GM12878 (cell line): ENCODE results near the gene BEAN1. TPM values are rescaled to one million over a fixed set of nuclear protein-coding genes. Genes with fewer than 3 reads are reported as not detected.

Experiments
- ATF7 ChIP-seq: fragments of 450-650 bp; IDR thresholded peaks from 2 replicates; pipeline ENCODE4 v1.6.1; 2016; ENCODE audit warnings: low read depth, mild to moderate bottlenecking
- CEBPB ChIP-seq, 2 experiments: fragments of 150-350 bp in 1 of 2; IDR thresholded peaks; 2 replicates each; pipeline ENCODE4 v1.6.1; 2012 to 2014; ENCODE audit warnings: low read depth in 2 of 2, low read length in 2 of 2, borderline replicate concordance in 1 of 2, inconsistent platforms in 1 of 2
- CREM ChIP-seq: IDR thresholded peaks from 2 replicates; pipeline ENCODE4 v1.6.1; 2014; ENCODE audit warnings: antibody characterized with exemption, low read depth
- EZH2 ChIP-seq: IDR thresholded peaks from 2 replicates; pipeline ENCODE4 v1.6.1; 2012; ENCODE audit warnings: low read depth, mild to moderate bottlenecking, control low read depth, inconsistent platforms, low read length, borderline replicate concordance; ENCODE audit not compliant: control insufficient read depth
- FOS ChIP-seq: IDR thresholded peaks from 3 replicates; pipeline ENCODE4 v1.6.1; 2011; ENCODE audit warnings: borderline replicate concordance; ENCODE audit not compliant: insufficient read length; ENCODE audit errors: extremely low read depth
- FOXK2 ChIP-seq: fragments of 450-650 bp; IDR thresholded peaks from 2 replicates; pipeline ENCODE4 v1.6.1; 2017; ENCODE audit warnings: mild to moderate bottlenecking, moderate library complexity
- FOXM1 ChIP-seq: IDR thresholded peaks from 2 replicates; pipeline ENCODE4 v1.6.1; 2012; ENCODE audit warnings: low read depth, mild to moderate bottlenecking, inconsistent platforms, low read length, moderate library complexity
- GABPA ChIP-seq: IDR thresholded peaks from 2 replicates; pipeline ENCODE4 v1.6.1; 2014; ENCODE audit warnings: antibody characterized with exemption, low read depth, mild to moderate bottlenecking, inconsistent platforms
- GATAD2B ChIP-seq: fragments of 450-650 bp; conservative IDR thresholded peaks from 2 replicates; pipeline ENCODE4 v1.6.1; 2017; ENCODE audit warnings: low read depth, mild to moderate bottlenecking, moderate library complexity
- IKZF2 ChIP-seq, 2 experiments: fragments of 450-650 bp; IDR thresholded peaks; 2 replicates each; pipeline ENCODE4 v1.6.1; 2017; ENCODE audit warnings: mild to moderate bottlenecking in 2 of 2, moderate library complexity in 2 of 2
- JUNB ChIP-seq: IDR thresholded peaks from 2 replicates; pipeline ENCODE4 v1.6.1; 2016; ENCODE audit warnings: antibody characterized with exemption, mild to moderate bottlenecking
- NFIC ChIP-seq: IDR thresholded peaks from 2 replicates; pipeline ENCODE4 v1.6.1; 2012; ENCODE audit warnings: low read depth, mild to moderate bottlenecking, inconsistent platforms, low read length, moderate library complexity
- NR2C1 ChIP-seq: fragments of 450-650 bp; IDR thresholded peaks from 2 replicates; pipeline ENCODE4 v1.6.1; 2017; ENCODE audit warnings: antibody characterized with exemption, mild to moderate bottlenecking, moderate library complexity
- STAT3 ChIP-seq: IDR thresholded peaks from 2 replicates; pipeline ENCODE4 v1.6.1; 2011; ENCODE audit warnings: low read depth, low read length, improper control_type of control experiment
- TCF3 ChIP-seq: IDR thresholded peaks from 2 replicates; pipeline ENCODE4 v1.6.1; 2012; ENCODE audit warnings: low read depth, mild to moderate bottlenecking, low read length, borderline replicate concordance; ENCODE audit not compliant: insufficient read depth
- ZNF24 ChIP-seq: fragments of 450-650 bp; IDR thresholded peaks from 2 replicates; pipeline ENCODE4 v1.6.1; 2017; ENCODE audit warnings: antibody characterized with exemption, mild to moderate bottlenecking
- ZNF384 ChIP-seq: IDR thresholded peaks from 2 replicates; pipeline ENCODE4 v1.6.1; 2012; ENCODE audit warnings: low read depth, mild to moderate bottlenecking, low read length, improper control_type of control experiment, borderline replicate concordance
- polyA plus RNA-seq, 11 experiments: library from polyadenylated mRNA; depleted of rRNA in 4 of 11; unstranded in 6 of 11; stranded (reverse) in 5 of 11; fragments of >200 nt; fragmentation: Nextera tagmentation in 4 of 11; fragmentation: Illumina TruSeq in 1 of 11; extraction: Ambion mirVana in 4 of 11; extraction: Trizol in 1 of 11; gene quantifications; 1 replicate in 1 of 11; 2 replicates in 10 of 11; pipeline versions ENCODE4 v1.2.1 to v1.2.3, GENCODE V29; 2011 to 2016; ENCODE audit warnings: inconsistent platforms in 2 of 11, missing spikeins in 2 of 11, low read depth in 1 of 11
- total RNA-seq, 4 experiments: library from RNA; depleted of rRNA in 3 of 4; stranded (reverse); fragments of >200 nt in 3 of 4; fragmentation: Illumina TruSeq in 1 of 4; extraction: Trizol in 1 of 4; gene quantifications; 2 replicates each; pipeline versions ENCODE4 v1.2.1 to v1.2.3, GENCODE V29; 2013 to 2021
- TF ChIP-seq, protein P1 (sequence below): fragments of 450-650 bp; formaldehyde crosslinking; IDR thresholded peaks from 2 replicates; pipeline ENCODE4 v1.4.0; 2020; ENCODE audit warnings: mild to moderate bottlenecking, moderate library complexity
- TF ChIP-seq, protein P2 (sequence below): IDR thresholded peaks from 2 replicates; pipeline ENCODE4 v1.6.1; 2012; ENCODE audit warnings: low read depth, low read length, improper control_type of control experiment
- TF ChIP-seq, protein P3 (sequence below): IDR thresholded peaks from 2 replicates; pipeline ENCODE4 v1.6.1; 2011; ENCODE audit warnings: low read depth, mild to moderate bottlenecking, low read length, moderate library complexity, borderline replicate concordance; ENCODE audit errors: extremely low read depth
- TF ChIP-seq, protein P4 (sequence below): IDR thresholded peaks from 2 replicates; pipeline ENCODE4 v1.6.1; 2012; ENCODE audit warnings: low read depth, low read length, improper control_type of control experiment
- TF ChIP-seq, protein P5 (sequence below): fragments of 150-350 bp; IDR thresholded peaks from 2 replicates; pipeline ENCODE4 v1.6.1; 2014; ENCODE audit warnings: mild to moderate bottlenecking, low read depth, low read length

BEAN1 gene
- total and polyA plus RNA-seq, 10 of the 15 experiments (the other 5 are each of a cell fraction or from before 2014, with no cell fraction given) = not detected

DNA sequence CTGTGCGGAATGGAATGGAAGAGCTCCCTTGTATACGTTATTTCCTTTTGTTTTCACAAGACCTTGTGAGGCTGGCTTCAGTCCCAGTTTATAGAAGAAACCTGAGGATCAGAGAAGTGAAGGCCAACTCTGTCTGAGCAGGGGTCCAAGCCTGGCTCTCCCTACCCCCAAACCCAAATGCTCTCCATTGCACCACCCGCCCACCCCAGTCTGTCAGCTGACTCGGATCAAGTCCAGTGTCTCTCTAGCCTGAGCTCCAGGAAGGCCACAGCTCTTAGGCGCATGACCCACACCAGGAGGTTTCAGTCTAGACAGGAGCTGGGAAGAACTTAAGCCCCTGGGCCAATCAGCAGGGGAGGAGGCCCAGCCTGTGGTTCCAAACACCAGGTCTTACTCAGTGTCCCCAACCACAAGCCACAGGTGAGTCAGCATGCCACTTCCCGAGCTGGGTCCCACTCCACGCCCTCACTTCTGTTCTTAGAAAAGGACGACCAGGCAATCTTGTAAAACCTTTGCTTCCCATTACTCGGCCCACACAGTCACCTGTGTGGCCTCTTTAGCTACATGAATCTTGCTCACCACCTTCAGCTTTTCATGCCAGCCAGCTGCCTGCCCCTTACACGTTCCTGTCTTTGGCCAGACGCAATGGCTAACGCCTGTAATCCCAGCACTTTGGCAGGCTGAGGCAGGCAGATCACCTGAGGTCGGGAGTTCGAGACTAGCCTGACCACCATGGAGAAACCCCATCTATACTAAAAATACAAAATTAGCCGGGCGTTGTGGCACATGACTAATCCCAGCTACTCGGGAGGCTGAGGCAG, 95.1 kb downstream of the BEAN1 start (continued):
- TF ChIP-seq, protein P1, sequence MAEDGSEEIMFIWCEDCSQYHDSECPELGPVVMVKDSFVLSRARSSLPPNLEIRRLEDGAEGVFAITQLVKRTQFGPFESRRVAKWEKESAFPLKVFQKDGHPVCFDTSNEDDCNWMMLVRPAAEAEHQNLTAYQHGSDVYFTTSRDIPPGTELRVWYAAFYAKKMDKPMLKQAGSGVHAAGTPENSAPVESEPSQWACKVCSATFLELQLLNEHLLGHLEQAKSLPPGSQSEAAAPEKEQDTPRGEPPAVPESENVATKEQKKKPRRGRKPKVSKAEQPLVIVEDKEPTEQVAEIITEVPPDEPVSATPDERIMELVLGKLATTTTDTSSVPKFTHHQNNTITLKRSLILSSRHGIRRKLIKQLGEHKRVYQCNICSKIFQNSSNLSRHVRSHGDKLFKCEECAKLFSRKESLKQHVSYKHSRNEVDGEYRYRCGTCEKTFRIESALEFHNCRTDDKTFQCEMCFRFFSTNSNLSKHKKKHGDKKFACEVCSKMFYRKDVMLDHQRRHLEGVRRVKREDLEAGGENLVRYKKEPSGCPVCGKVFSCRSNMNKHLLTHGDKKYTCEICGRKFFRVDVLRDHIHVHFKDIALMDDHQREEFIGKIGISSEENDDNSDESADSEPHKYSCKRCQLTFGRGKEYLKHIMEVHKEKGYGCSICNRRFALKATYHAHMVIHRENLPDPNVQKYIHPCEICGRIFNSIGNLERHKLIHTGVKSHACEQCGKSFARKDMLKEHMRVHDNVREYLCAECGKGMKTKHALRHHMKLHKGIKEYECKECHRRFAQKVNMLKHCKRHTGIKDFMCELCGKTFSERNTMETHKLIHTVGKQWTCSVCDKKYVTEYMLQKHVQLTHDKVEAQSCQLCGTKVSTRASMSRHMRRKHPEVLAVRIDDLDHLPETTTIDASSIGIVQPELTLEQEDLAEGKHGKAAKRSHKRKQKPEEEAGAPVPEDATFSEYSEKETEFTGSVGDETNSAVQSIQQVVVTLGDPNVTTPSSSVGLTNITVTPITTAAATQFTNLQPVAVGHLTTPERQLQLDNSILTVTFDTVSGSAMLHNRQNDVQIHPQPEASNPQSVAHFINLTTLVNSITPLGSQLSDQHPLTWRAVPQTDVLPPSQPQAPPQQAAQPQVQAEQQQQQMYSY = no peak
- peak; percentile 87 for TF ChIP-seq CREM
- TF ChIP-seq ATF7 = peak; percentile 62; the same call in 1 of the 2 replicates
- TF ChIP-seq, protein P2, sequence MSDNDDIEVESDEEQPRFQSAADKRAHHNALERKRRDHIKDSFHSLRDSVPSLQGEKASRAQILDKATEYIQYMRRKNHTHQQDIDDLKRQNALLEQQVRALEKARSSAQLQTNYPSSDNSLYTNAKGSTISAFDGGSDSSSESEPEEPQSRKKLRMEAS = no peak
- no peak for TF ChIP-seq ZNF24
- TF ChIP-seq, protein P3, sequence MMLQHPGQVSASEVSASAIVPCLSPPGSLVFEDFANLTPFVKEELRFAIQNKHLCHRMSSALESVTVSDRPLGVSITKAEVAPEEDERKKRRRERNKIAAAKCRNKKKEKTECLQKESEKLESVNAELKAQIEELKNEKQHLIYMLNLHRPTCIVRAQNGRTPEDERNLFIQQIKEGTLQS = no peak
- TF ChIP-seq JUNB = peak; percentile 92
- TF ChIP-seq ZNF384 = no peak
- 0 out of 2 replicates have a peak, but pooled peaks have one; percentile 52 for TF ChIP-seq STAT3
- TF ChIP-seq IKZF2 (IDR thresholded peaks at IDR 0.05) = peak; percentile 99
- no peak for TF ChIP-seq NR2C1
- peak; percentile 94 for TF ChIP-seq NFIC
- peak; percentile 84 for TF ChIP-seq FOXM1
- peak; percentile 82; the same call in 1 of the 2 replicates for TF ChIP-seq TCF3
- TF ChIP-seq FOXK2 = no peak
- TF ChIP-seq GABPA = 0 out of 2 replicates have a peak, but pooled peaks have one; percentile 22
- no peak for TF ChIP-seq EZH2
- TF ChIP-seq, protein P4, sequence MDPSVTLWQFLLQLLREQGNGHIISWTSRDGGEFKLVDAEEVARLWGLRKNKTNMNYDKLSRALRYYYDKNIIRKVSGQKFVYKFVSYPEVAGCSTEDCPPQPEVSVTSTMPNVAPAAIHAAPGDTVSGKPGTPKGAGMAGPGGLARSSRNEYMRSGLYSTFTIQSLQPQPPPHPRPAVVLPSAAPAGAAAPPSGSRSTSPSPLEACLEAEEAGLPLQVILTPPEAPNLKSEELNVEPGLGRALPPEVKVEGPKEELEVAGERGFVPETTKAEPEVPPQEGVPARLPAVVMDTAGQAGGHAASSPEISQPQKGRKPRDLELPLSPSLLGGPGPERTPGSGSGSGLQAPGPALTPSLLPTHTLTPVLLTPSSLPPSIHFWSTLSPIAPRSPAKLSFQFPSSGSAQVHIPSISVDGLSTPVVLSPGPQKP = no peak
- TF ChIP-seq CEBPB (IDR thresholded peaks at IDR 0.05; ENCODE audit: borderline replicate concordance in 1 of 2, low read depth in 2 of 2, low read length in 2 of 2) = 0 out of 4 replicates have a peak, but pooled peaks of 1 of the 2 experiments have one; percentile 50
- TF ChIP-seq, protein P5, sequence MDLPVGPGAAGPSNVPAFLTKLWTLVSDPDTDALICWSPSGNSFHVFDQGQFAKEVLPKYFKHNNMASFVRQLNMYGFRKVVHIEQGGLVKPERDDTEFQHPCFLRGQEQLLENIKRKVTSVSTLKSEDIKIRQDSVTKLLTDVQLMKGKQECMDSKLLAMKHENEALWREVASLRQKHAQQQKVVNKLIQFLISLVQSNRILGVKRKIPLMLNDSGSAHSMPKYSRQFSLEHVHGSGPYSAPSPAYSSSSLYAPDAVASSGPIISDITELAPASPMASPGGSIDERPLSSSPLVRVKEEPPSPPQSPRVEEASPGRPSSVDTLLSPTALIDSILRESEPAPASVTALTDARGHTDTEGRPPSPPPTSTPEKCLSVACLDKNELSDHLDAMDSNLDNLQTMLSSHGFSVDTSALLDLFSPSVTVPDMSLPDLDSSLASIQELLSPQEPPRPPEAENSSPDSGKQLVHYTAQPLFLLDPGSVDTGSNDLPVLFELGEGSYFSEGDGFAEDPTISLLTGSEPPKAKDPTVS = no peak
- TF ChIP-seq FOS = no peak
- TF ChIP-seq GATAD2B = peak; percentile 59
